Astrocyte (in vitro differentiated cells and primary cell): ENCODE results near the gene MST1. TPM values are rescaled to one million over a fixed set of nuclear protein-coding genes. Genes with fewer than 3 reads are reported as not detected.
"Not testable (repeated sequence)": the region's sequence is repeated elsewhere in the genome, so short reads cannot be mapped to it uniquely, and the experiment has no call there.

Source experiments
- DNase-seq: peaks from one replicate; pipeline ENCODE4 v3.0.0-alpha.2; 2010; ENCODE audit warnings: low read depth
- FAIRE-seq: peaks from 2 replicates; lab custom pipeline; 2011; peaks lifted over from hg19 to GRCh38; lab: Jason Lieb, UNC
- H2AFZ ChIP-seq: 2 replicates; pipeline ENCODE4 v1.6.0; 2012; ENCODE audit warnings: low read depth, low read length, inconsistent platforms
- H3K27ac ChIP-seq: 2 replicates; pipeline ENCODE4 v1.5.1; 2011; ENCODE audit warnings: low read depth, low read length, inconsistent platforms
- H3K27me3 ChIP-seq: 2 replicates; pipeline ENCODE4 v1.6.0; 2011; ENCODE audit warnings: low read length, inconsistent platforms; ENCODE audit not compliant: insufficient read depth
- H3K36me3 ChIP-seq: 2 replicates; pipeline ENCODE4 v1.5.1; 2011; ENCODE audit warnings: low read length, inconsistent platforms; ENCODE audit not compliant: insufficient read depth
- H3K4me1 ChIP-seq: 2 replicates; pipeline ENCODE4 v1.5.1; 2011; ENCODE audit warnings: low read length, inconsistent platforms; ENCODE audit not compliant: insufficient read depth
- H3K4me2 ChIP-seq: 2 replicates; pipeline ENCODE4 v1.6.0; 2012; ENCODE audit warnings: low read length, inconsistent platforms
- H3K4me3 ChIP-seq: 2 replicates; pipeline ENCODE4 v1.5.1; 2011; ENCODE audit warnings: low read depth, mild to moderate bottlenecking, low read length, inconsistent platforms; ENCODE audit not compliant: insufficient read depth
- H3K79me2 ChIP-seq: 2 replicates; pipeline ENCODE4 v1.6.0; 2012; ENCODE audit warnings: mild to moderate bottlenecking, low read length, inconsistent platforms; ENCODE audit not compliant: insufficient read depth
- H3K9ac ChIP-seq: 2 replicates; pipeline ENCODE4 v1.6.0; 2012; ENCODE audit warnings: mild to moderate bottlenecking, low read length, inconsistent platforms
- H3K9me3 ChIP-seq: 2 replicates; pipeline ENCODE4 v1.5.1; 2012; ENCODE audit warnings: low read depth, mild to moderate bottlenecking, low read length, inconsistent platforms; ENCODE audit not compliant: insufficient read depth
- H4K20me1 ChIP-seq: 2 replicates; pipeline ENCODE4 v1.6.0; 2012; ENCODE audit warnings: low read length, inconsistent platforms; ENCODE audit not compliant: insufficient read depth
- H3K27ac Mint-ChIP-seq: one replicate; pipeline ENCODE4 v1.8.0; 2021; ENCODE audit warnings: mild to moderate bottlenecking, mixed read lengths; ENCODE audit not compliant: unreplicated experiment
- H3K27me3 Mint-ChIP-seq: one replicate; pipeline ENCODE4 v1.8.0; 2021; ENCODE audit warnings: low read depth, mixed read lengths; ENCODE audit not compliant: unreplicated experiment
- H3K36me3 Mint-ChIP-seq: one replicate; pipeline ENCODE4 v1.8.0; 2021; ENCODE audit warnings: low read depth, mixed read lengths; ENCODE audit not compliant: unreplicated experiment
- H3K4me1 Mint-ChIP-seq: one replicate; pipeline ENCODE4 v1.8.0; 2021; ENCODE audit warnings: low read depth, mixed read lengths; ENCODE audit not compliant: unreplicated experiment
- H3K4me3 Mint-ChIP-seq: one replicate; pipeline ENCODE4 v1.8.0; 2021; ENCODE audit warnings: mild to moderate bottlenecking, moderate library complexity, mixed read lengths; ENCODE audit not compliant: unreplicated experiment
- H3K9me3 Mint-ChIP-seq: one replicate; pipeline ENCODE4 v1.8.0; 2021; ENCODE audit warnings: mild to moderate bottlenecking, mixed read lengths; ENCODE audit not compliant: unreplicated experiment
- CTCF ChIP-seq: IDR thresholded peaks from 2 replicates; pipeline ENCODE4 v1.5.1; 2011; ENCODE audit warnings: low read depth, mild to moderate bottlenecking, inconsistent platforms, low read length, moderate library complexity; ENCODE audit not compliant: insufficient read depth
- EZH2 ChIP-seq: IDR thresholded peaks from 2 replicates; pipeline ENCODE4 v1.6.1; 2012; ENCODE audit warnings: mild to moderate bottlenecking, low read length, inconsistent platforms; ENCODE audit not compliant: insufficient read depth
- total RNA-seq: library from RNA; stranded (reverse); gene quantifications from 2 replicates; pipeline ENCODE4 v1.2.1, GENCODE V29; 2021

Gene MST1
- total RNA-seq, 1 donor from 2014 or later, result 9.3 TPM

- Histone ChIP-seq H3K4me3 (no peak overlapping the region), H2AFZ (no peak overlapping the region), H3K9me3 (no peaks in the 10 kb centered on the region), H3K4me1 (no peaks in the 10 kb centered on the region), H3K27me3 (no peaks in the 10 kb centered on the region), H3K79me2 (peaks cover 2% of the 10 kb centered on the region), H3K36me3 (no peaks in the 10 kb centered on the region), H3K9ac (no peak overlapping the region), H4K20me1 (peaks cover 9% of the 10 kb centered on the region), H3K27ac (no peak overlapping the region), H3K4me2 (no peak overlapping the region)
- FAIRE-seq (no peak), DNase-seq (no peak)
- Mint-ChIP-seq H3K9me3 (no peaks in the 10 kb centered on the region), H3K27me3 (no peaks in the 10 kb centered on the region), H3K4me1 (no peaks in the 10 kb centered on the region), H3K4me3 (no peak overlapping the region), H3K27ac (no peak overlapping the region), H3K36me3 (peaks cover 13% of the 10 kb centered on the region)
- TF ChIP-seq CTCF, result no peak
- no peak for TF ChIP-seq EZH2
Measured at GRCh38 chr3:49700014-49700413, 10.7 kb upstream of the MST1 start.

GRCh38 chr3:49699281-49699979 is 10.2 kb upstream of the MST1 start:
- no peaks in the 10 kb centered on the region for H3K9me3 ChIP-seq
- H3K4me3 Mint-ChIP-seq, result no peak overlapping the region
- H3K4me1 Mint-ChIP-seq, result no peaks in the 10 kb centered on the region
- DNase-seq (no peak), FAIRE-seq (no peak)
- H3K27me3 Mint-ChIP-seq, result no peaks in the 10 kb centered on the region
- H2AFZ ChIP-seq, result no peak overlapping the region
- no peak overlapping the region for H3K27ac ChIP-seq
- H3K4me1 ChIP-seq, result no peaks in the 10 kb centered on the region
- no peak overlapping the region for H3K27ac Mint-ChIP-seq
- no peaks in the 10 kb centered on the region for H3K27me3 ChIP-seq
- TF ChIP-seq CTCF (no peak), EZH2 (no peak)
- H3K36me3 ChIP-seq, result no peaks in the 10 kb centered on the region
- H3K4me3 ChIP-seq, result no peak overlapping the region
- H3K36me3 Mint-ChIP-seq, result peaks cover 13% of the 10 kb centered on the region
- H3K9me3 Mint-ChIP-seq, result no peaks in the 10 kb centered on the region
- H3K4me2 ChIP-seq, result no peak overlapping the region
- H3K79me2 ChIP-seq, result peaks cover 8% of the 10 kb centered on the region
- H4K20me1 ChIP-seq, result peaks cover 11% of the 10 kb centered on the region
- H3K9ac ChIP-seq, result no peak overlapping the region

- peaks cover 25% of the 10 kb centered on the region for H3K79me2 ChIP-seq
- not testable (repeated sequence) for H3K9me3 ChIP-seq, H2AFZ ChIP-seq, H3K4me1 Mint-ChIP-seq, H3K9ac ChIP-seq, H3K27me3 Mint-ChIP-seq, H3K27me3 ChIP-seq, DNase-seq, H3K36me3 ChIP-seq, H3K4me3 ChIP-seq, H3K4me2 ChIP-seq, H3K27ac Mint-ChIP-seq, H3K9me3 Mint-ChIP-seq, H3K4me3 Mint-ChIP-seq, H3K36me3 Mint-ChIP-seq, H3K4me1 ChIP-seq, H3K27ac ChIP-seq, H4K20me1 ChIP-seq, FAIRE-seq
Measured at GRCh38 chr3:49695350-49696015, 6.2 kb upstream of the MST1 start.

- not testable (repeated sequence) for DNase-seq, H2AFZ ChIP-seq, H3K36me3 Mint-ChIP-seq, H3K4me1 Mint-ChIP-seq, H3K4me1 ChIP-seq, H4K20me1 ChIP-seq, H3K27ac ChIP-seq, H3K4me2 ChIP-seq, H3K27me3 Mint-ChIP-seq, H3K27me3 ChIP-seq, FAIRE-seq, H3K36me3 ChIP-seq, H3K9me3 Mint-ChIP-seq, H3K4me3 ChIP-seq, H3K9me3 ChIP-seq, H3K4me3 Mint-ChIP-seq, H3K9ac ChIP-seq
- H3K27ac Mint-ChIP-seq, result peak overlapping the region; percentile 1
- H3K79me2 ChIP-seq, result peaks cover 34% of the 10 kb centered on the region
Measured at GRCh38 chr3:49694409-49695070, 5.3 kb upstream of the MST1 start.
